Kidney (tissue), 14 donors: ENCODE results near the gene FDXR. TPM values are rescaled to one million over a fixed set of nuclear protein-coding genes. Genes with fewer than 3 reads are reported as not detected.
"Not testable (repeated sequence)": the region's sequence is repeated elsewhere in the genome, so short reads cannot be mapped to it uniquely, and the experiment has no call there.

ENCODE experiments used
- DNase-seq, 5 donors: peaks; one replicate each; pipeline ENCODE4 v3.0.0-alpha.2; 2013 to 2020
- FAIRE-seq: peaks from 2 replicates; lab custom pipeline; 2012; peaks lifted over from hg19 to GRCh38; lab: Jason Lieb, UNC
- H3K27ac ChIP-seq, 2 donors: one replicate each; pipeline ENCODE4 v1.7.0; 2013; ENCODE audit warnings: low read depth in 2 of 2, low read length in 2 of 2, inconsistent platforms in 1 of 2
- H3K27me3 ChIP-seq: one replicate; pipeline ENCODE4 v1.7.1; 2013; ENCODE audit warnings: low read length, inconsistent platforms; ENCODE audit not compliant: control insufficient read depth, insufficient read depth
- H3K36me3 ChIP-seq, 3 donors: one replicate each; pipeline versions ENCODE4 v1.7.0 to v1.7.1; 2013; ENCODE audit warnings: low read length in 3 of 3, control low read depth in 1 of 3, inconsistent platforms in 1 of 3; ENCODE audit not compliant: insufficient read depth in 3 of 3, control insufficient read depth in 2 of 3
- H3K4me1 ChIP-seq, 3 donors: one replicate each; pipeline versions ENCODE4 v1.7.0 to v1.7.1; 2013; ENCODE audit warnings: low read length in 3 of 3, inconsistent platforms in 1 of 3, low read depth in 1 of 3; ENCODE audit not compliant: control insufficient read depth in 2 of 3, insufficient read depth in 2 of 3
- H3K4me3 ChIP-seq, 3 donors: one replicate each; pipeline versions ENCODE4 v1.7.0 to v1.8.1; 2013; ENCODE audit warnings: low read length in 3 of 3, control low read depth in 1 of 3, inconsistent platforms in 1 of 3
- H3K9ac ChIP-seq, 3 donors: one replicate each; pipeline versions ENCODE4 v1.7.0 to v1.7.1; 2013; ENCODE audit warnings: low read length in 3 of 3, control low read depth in 1 of 3, inconsistent platforms in 1 of 3
- H3K9me3 ChIP-seq, 3 donors: one replicate each; pipeline versions ENCODE4 v1.7.0 to v1.7.1; 2013; ENCODE audit warnings: low read length in 3 of 3, control low read depth in 1 of 3, inconsistent platforms in 1 of 3; ENCODE audit not compliant: control insufficient read depth in 2 of 3, insufficient read depth in 1 of 3
- intact Hi-C: fragments of 100-400 bp; cut with DNase I; formaldehyde crosslinking; loops from one replicate; pipeline ENCODE4 v1.11.1; 2022
- polyA plus RNA-seq: library from polyadenylated mRNA; stranded (reverse); fragments of 350-450 nt; fragmentation: Illumina TruSeq; extraction: RNeasy Lipid Tissue Mini Kit (QIAGEN cat#74804); gene quantifications from one replicate; pipeline ENCODE4 v1.2.3, GENCODE V29; 2014; ENCODE audit warnings: low read depth, low replicate concordance; ENCODE audit not compliant: insufficient read depth
- total RNA-seq: library from RNA; stranded (reverse); fragmentation: NEBNext Ultra II Directional; extraction: Animal tissue kit (Norgen Biotek cat#: 25700); gene quantifications from one replicate; pipeline ENCODE4 v1.2.1, GENCODE V29; 2021
- TF ChIP-seq, protein P1 (sequence below): IDR thresholded peaks from 3 replicates; pipeline ENCODE4 v1.5.1; 2012; ENCODE audit warnings: mild to moderate bottlenecking, moderate library complexity, borderline replicate concordance; ENCODE audit not compliant: insufficient read depth; ENCODE audit errors: extremely low read depth
- donor health status: control.
- donor health status: control.
- donor health status: control.
- donor health status: control.
- donor health status: control.
- donor health status: DM: yes; HTN: yes; CAD: no.
- donor health status: Normal renal cell carcinoma (clear cell type).

Gene FDXR
- total and polyA plus RNA-seq, 2 donors from 2014 or later, result 9.0 to 15.2 TPM

DNA sequence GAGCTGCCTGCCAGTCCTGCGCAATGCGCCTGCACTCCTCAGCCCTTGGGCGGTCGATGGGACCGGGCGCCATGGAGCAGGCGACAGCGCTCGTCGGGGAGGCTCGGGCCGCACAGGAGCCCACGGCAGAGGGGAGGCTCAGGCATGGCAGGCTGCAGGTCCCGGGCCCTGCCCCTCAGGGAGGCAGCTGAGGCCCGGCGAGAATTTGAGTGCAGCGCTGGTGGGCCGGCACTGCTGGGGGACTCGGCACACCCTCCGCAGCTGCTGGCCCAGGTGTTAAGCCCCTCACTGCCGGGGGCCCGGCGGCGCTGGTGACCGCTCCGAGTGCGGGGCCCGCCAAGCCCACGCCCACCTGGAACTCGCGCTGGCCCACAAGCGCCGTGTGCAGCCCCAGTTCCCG, 34.2 kb upstream of the FDXR start:
- intact Hi-C loops, result no loop called here
- H3K9me3 ChIP-seq, result no peaks in the 10 kb centered on the region
- H3K27me3 ChIP-seq, result no peaks in the 10 kb centered on the region
- H3K27ac ChIP-seq, result no peak overlapping the region
- no peaks in the 10 kb centered on the region for H3K36me3 ChIP-seq
- FAIRE-seq (no peak), DNase-seq (no peak)
- TF ChIP-seq, protein P1, sequence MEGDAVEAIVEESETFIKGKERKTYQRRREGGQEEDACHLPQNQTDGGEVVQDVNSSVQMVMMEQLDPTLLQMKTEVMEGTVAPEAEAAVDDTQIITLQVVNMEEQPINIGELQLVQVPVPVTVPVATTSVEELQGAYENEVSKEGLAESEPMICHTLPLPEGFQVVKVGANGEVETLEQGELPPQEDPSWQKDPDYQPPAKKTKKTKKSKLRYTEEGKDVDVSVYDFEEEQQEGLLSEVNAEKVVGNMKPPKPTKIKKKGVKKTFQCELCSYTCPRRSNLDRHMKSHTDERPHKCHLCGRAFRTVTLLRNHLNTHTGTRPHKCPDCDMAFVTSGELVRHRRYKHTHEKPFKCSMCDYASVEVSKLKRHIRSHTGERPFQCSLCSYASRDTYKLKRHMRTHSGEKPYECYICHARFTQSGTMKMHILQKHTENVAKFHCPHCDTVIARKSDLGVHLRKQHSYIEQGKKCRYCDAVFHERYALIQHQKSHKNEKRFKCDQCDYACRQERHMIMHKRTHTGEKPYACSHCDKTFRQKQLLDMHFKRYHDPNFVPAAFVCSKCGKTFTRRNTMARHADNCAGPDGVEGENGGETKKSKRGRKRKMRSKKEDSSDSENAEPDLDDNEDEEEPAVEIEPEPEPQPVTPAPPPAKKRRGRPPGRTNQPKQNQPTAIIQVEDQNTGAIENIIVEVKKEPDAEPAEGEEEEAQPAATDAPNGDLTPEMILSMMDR, result no peak
- H3K9ac ChIP-seq, result no peak overlapping the region
- no peak overlapping the region for H3K4me3 ChIP-seq
- no peaks in the 10 kb centered on the region for H3K4me1 ChIP-seq

DNA sequence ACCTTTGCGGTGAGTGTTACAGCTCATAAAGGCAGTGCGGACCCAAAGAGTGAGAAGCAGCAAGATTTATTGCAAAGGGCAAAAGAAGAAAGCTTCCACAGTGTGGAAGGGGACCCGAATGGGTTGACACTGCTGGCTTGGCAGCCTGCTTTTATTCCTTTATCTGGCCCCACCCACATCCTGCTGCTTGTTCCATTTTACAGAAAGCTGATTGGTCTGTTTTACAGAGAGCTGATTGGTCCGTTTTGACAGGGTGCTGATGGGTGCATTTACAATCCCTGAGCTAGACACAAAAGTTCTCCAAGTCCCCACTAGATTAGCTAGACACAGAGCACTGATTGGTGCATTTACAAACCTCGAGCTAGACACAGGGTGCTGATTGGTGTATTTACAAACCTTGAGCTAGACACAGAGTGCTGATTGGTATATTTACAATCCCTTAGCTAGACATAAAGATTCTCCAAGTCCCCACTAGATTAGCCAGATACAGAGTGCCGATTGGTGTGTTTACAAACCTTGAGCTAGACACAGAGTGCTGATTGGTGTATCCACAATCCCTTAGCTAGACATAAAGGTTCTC, 33.5 kb upstream of the FDXR start:
- H3K4me3 ChIP-seq, H3K4me1 ChIP-seq, H3K9ac ChIP-seq, intact Hi-C loops, H3K36me3 ChIP-seq, H3K27ac ChIP-seq, DNase-seq, H3K9me3 ChIP-seq, FAIRE-seq, H3K27me3 ChIP-seq: not testable (repeated sequence)

DNA sequence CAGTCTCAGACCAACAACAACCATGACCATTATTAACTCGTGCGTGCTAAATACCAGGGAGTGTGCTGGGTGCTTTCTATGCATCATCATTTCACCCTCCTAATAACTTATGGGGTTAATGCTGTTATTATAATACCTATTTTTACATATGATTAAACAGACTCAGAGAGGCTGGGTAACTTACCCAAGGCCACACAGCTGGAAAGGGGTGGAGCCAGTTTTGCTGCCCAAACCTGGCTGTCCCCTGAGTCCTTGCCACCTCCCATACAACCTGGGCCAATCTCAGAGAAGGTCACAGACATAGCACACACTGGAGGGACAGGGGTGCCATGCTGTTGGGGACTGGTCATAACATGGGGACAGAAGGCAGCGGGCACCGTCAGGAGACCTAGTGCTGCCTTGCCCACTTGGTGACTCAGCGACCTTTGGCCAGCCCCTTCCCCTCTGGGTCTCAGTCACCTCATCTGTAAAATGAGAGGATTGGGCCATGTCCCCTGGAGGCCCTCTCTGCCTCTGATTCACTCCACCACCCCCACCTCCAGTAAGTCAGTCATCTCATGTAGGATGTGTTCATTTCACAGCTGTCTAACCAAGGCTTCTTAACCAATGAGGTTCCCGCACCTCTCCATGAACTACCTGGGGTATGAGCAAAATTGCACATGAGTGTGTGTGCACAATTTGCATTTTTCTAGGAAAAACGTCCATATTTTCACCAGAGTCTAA, 32.1 kb upstream of the FDXR start:
- Histone ChIP-seq H3K4me1 (no peaks in the 10 kb centered on the region), H3K36me3 (no peaks in the 10 kb centered on the region), H3K27ac (no peak overlapping the region), H3K9ac (no peak overlapping the region), H3K4me3 (no peak overlapping the region), H3K9me3 (no peaks in the 10 kb centered on the region), H3K27me3 (no peaks in the 10 kb centered on the region)
- FAIRE-seq (no peak), DNase-seq (no peak)
- TF ChIP-seq, protein P1, result no peak
- intact Hi-C loops, result no loop called here

DNA sequence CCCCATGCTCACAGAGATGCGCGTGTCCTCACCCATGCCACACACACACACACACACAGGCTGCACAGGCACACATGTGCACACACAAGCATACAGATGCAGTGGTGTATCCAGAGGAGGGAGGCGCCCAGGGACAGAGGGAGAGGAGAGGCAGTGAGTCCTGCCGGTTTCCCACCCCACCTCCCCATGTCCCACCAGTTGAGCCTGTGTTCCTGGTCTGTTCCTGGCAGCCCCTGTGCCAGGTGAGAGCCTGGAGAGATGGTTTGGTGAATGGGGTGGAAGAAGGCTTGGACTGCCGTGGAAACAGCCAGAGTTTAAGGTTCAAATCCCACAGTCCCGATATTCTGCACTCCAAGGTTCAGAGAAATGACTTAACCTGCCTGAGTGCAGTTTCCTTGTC, 30.9 kb upstream of the FDXR start:
- Histone ChIP-seq H3K9me3 (no peaks in the 10 kb centered on the region), H3K4me1 (no peaks in the 10 kb centered on the region), H3K27ac (no peak overlapping the region), H3K9ac (no peak overlapping the region), H3K4me3 (no peak overlapping the region), H3K27me3 (no peaks in the 10 kb centered on the region), H3K36me3 (no peaks in the 10 kb centered on the region)
- DNase-seq, result no peak
- intact Hi-C loops, result no loop called here
- no peak for FAIRE-seq
- TF ChIP-seq, protein P1, result no peak
